AG10803 (cell line): ENCODE results near the gene NDUFS6.

ENCODE experiments used
- DNase-seq: peaks from one replicate; pipeline ENCODE4 v3.0.0; 2010; ENCODE audit warnings: low read depth
- H3K4me3 ChIP-seq: 2 replicates; pipeline ENCODE4 v1.5.1; 2011; ENCODE audit warnings: mild to moderate bottlenecking, low read length, control low read depth
- CTCF ChIP-seq: conservative IDR thresholded peaks from 2 replicates; pipeline ENCODE4 v1.5.1; 2011; ENCODE audit warnings: mild to moderate bottlenecking, low read length, control low read depth, inconsistent platforms

The NDUFS6 gene

DNA sequence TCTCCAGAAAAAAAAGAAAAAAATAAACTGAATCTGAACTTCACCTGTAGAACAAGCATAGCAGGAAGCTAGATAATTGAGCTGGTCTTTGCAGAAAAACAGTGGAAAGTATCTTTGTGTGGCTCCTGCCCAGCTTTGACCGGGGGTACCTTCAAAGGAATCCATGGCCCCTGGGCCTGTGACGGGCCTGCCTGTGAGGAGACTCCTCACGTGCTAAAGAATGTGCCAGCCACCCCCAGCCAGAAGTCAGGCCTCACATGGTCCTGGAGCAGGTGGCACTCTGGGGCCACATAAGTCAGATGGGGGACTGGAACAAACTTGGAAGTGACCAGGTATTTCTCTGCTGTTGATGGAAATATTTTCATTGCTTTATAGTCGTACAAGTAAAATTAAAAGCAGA is 4.1 kb downstream of the NDUFS6 start:
- no peak for DNase-seq

GRCh38 chr5:1805736-1806135 is 4.5 kb downstream of the NDUFS6 start:
- no peak for TF ChIP-seq CTCF
- DNase-seq, result no peak
- no peak overlapping the region for H3K4me3 ChIP-seq

More for the DNA sequence above, 4.1 kb downstream of the NDUFS6 start:
- TF ChIP-seq CTCF, result no peak
- no peak overlapping the region for H3K4me3 ChIP-seq

GRCh38 chr5:1806199-1806598 is 5.0 kb downstream of the NDUFS6 start:
- DNase-seq, result no peak
- no peak overlapping the region for H3K4me3 ChIP-seq

GRCh38 chr5:1806974-1807373 is 5.8 kb downstream of the NDUFS6 start:
- DNase-seq, result no peak
- H3K4me3 ChIP-seq, result no peak overlapping the region
- TF ChIP-seq CTCF, result no peak

More at GRCh38 chr5:1806199-1806598, 5.0 kb downstream of the NDUFS6 start:
- TF ChIP-seq CTCF, result no peak

- no peak overlapping the region for H3K4me3 ChIP-seq
- TF ChIP-seq CTCF, result no peak
- DNase-seq, result no peak
These were observed 6.4 kb downstream of the NDUFS6 start for GRCh38 chr5:1807451-1808185.

GRCh38 chr5:1808439-1808838 is 7.2 kb downstream of the NDUFS6 start:
- TF ChIP-seq CTCF, result no peak
- peak; percentile 39 for DNase-seq
- H3K4me3 ChIP-seq, result no peak overlapping the region

- no peak overlapping the region for H3K4me3 ChIP-seq
- DNase-seq, result no peak
- TF ChIP-seq CTCF, result no peak
These were observed 8.3 kb downstream of the NDUFS6 start for GRCh38 chr5:1809416-1810035.
